Smooth muscle cell (in vitro differentiated cells): Measurements from ENCODE around the gene KRTAP10-10. TPM values are rescaled to one million over a fixed set of nuclear protein-coding genes. Genes with fewer than 3 reads are reported as not detected.

Source experiments
- DNase-seq: peaks from one replicate; lab custom pipeline; 2025; ENCODE audit not compliant: unreplicated experiment; lab: John Stamatoyannopoulos, UW
- H2AFZ ChIP-seq: fragments of 200-600 bp; sonication (generic); 2 replicates; pipeline ENCODE4 v1.6.0; 2016; ENCODE audit warnings: antibody characterized with exemption, low read depth, mild to moderate bottlenecking
- H3F3A ChIP-seq: fragments of 200-600 bp; sonication (generic); 2 replicates; pipeline ENCODE4 v1.6.0; 2017; ENCODE audit warnings: antibody characterized with exemption, low read depth
- H3K27ac ChIP-seq: fragments of 200-600 bp; sonication (generic); 2 replicates; pipeline ENCODE4 v1.5.1; 2016; ENCODE audit warnings: low read depth, mild to moderate bottlenecking
- H3K27me3 ChIP-seq: fragments of 200-600 bp; sonication (generic); 2 replicates; pipeline ENCODE4 v1.6.1; 2016; ENCODE audit warnings: low read depth, mild to moderate bottlenecking
- H3K36me3 ChIP-seq: fragments of 200-600 bp; sonication (generic); 2 replicates; pipeline ENCODE4 v1.5.1; 2016; ENCODE audit warnings: low read depth
- H3K4me1 ChIP-seq: fragments of 200-600 bp; sonication (generic); 2 replicates; pipeline ENCODE4 v1.5.1; 2016; ENCODE audit warnings: low read depth
- H3K4me2 ChIP-seq: fragments of 200-600 bp; sonication (generic); 2 replicates; pipeline ENCODE4 v1.6.0; 2016; ENCODE audit warnings: mild to moderate bottlenecking
- H3K4me3 ChIP-seq: fragments of 200-600 bp; sonication (generic); 2 replicates; pipeline ENCODE4 v1.5.1; 2016; ENCODE audit warnings: mild to moderate bottlenecking
- H3K79me2 ChIP-seq: fragments of 200-600 bp; sonication (generic); 2 replicates; pipeline ENCODE4 v1.6.0; 2016; ENCODE audit warnings: low read depth, mild to moderate bottlenecking
- H3K9ac ChIP-seq: fragments of 200-600 bp; sonication (generic); 2 replicates; pipeline ENCODE4 v1.6.0; 2016; ENCODE audit warnings: low read depth
- H3K9me3 ChIP-seq: fragments of 200-600 bp; sonication (generic); replicated peaks from 2 replicates; pipeline ENCODE4 v1.5.1; 2016; ENCODE audit warnings: low read depth
- H4K20me1 ChIP-seq: fragments of 200-600 bp; sonication (generic); 2 replicates; pipeline ENCODE4 v1.6.0; 2016; ENCODE audit warnings: low read depth
- CTCF ChIP-seq: fragments of 200-600 bp; sonication (generic); IDR thresholded peaks from 2 replicates; pipeline ENCODE4 v1.5.1; 2017; ENCODE audit warnings: borderline replicate concordance, mild to moderate bottlenecking, antibody characterized with exemption; ENCODE audit not compliant: insufficient read depth, poor library complexity, severe bottlenecking
- WGBS: methylation state at CpG from one replicate; pipeline ENCODE4 v1.1.7; 2016; ENCODE audit warnings: low lambda C conversion rate; 5-methylcytosine and 5-hydroxymethylcytosine counted together
- polyA plus RNA-seq: library from polyadenylated mRNA; unstranded; fragments of >200 nt; fragmentation: Nextera tagmentation; extraction: Ambion mirVana; gene quantifications from 2 replicates; pipeline ENCODE4 v1.2.1, GENCODE V29; 2016
- total RNA-seq: library from RNA; depleted of rRNA; stranded (reverse); fragments of >200 nt; gene quantifications from 2 replicates; pipeline ENCODE4 v1.2.3, GENCODE V29; 2014

The KRTAP10-10 gene
- total and polyA plus RNA-seq, 2 experiments from 2014 or later: not detected

GRCh38 chr21:44667612-44668011, 30.5 kb downstream of the KRTAP10-10 start:
- H3K4me2 ChIP-seq: no peak overlapping the region
- no peaks in the 10 kb centered on the region for H3K79me2 ChIP-seq
- H3K27ac ChIP-seq: no peak overlapping the region
- no peak overlapping the region for H3K4me3 ChIP-seq
- no peaks in the 10 kb centered on the region for H3K36me3 ChIP-seq
- no peak overlapping the region for H2AFZ ChIP-seq
- H3K9ac ChIP-seq: no peak overlapping the region
- H3K27me3 ChIP-seq: no peaks in the 10 kb centered on the region
- no peaks in the 10 kb centered on the region for H4K20me1 ChIP-seq
- peaks cover 3% of the 10 kb centered on the region for H3K9me3 ChIP-seq
- no peaks in the 10 kb centered on the region for H3K4me1 ChIP-seq
- 90% methylated on average over 1 of the region's 1 CpG for WGBS
- H3F3A ChIP-seq: no peaks in the 10 kb centered on the region
- DNase-seq: no peak
- no peak for TF ChIP-seq CTCF

- no peak for TF ChIP-seq CTCF
- 90% methylated on average over 3 of the region's 3 CpGs for WGBS
- H3F3A ChIP-seq: no peaks in the 10 kb centered on the region
- H3K79me2 ChIP-seq: no peaks in the 10 kb centered on the region
- no peaks in the 10 kb centered on the region for H4K20me1 ChIP-seq
- H3K9me3 ChIP-seq: no peaks in the 10 kb centered on the region
- DNase-seq: no peak
- no peaks in the 10 kb centered on the region for H3K27me3 ChIP-seq
- no peak overlapping the region for H3K4me2 ChIP-seq
- H3K36me3 ChIP-seq: no peaks in the 10 kb centered on the region
- H3K27ac ChIP-seq: no peak overlapping the region
- H3K9ac ChIP-seq: no peak overlapping the region
- no peak overlapping the region for H2AFZ ChIP-seq
- H3K4me3 ChIP-seq: no peak overlapping the region
- H3K4me1 ChIP-seq: no peaks in the 10 kb centered on the region
Measured at GRCh38 chr21:44670642-44671432, 33.7 kb downstream of the KRTAP10-10 start.

- no peak overlapping the region for H3K27ac ChIP-seq
- no peaks in the 10 kb centered on the region for H3K27me3 ChIP-seq
- no peak overlapping the region for H3K4me3 ChIP-seq
- no peaks in the 10 kb centered on the region for H3K36me3 ChIP-seq
- H3F3A ChIP-seq: no peaks in the 10 kb centered on the region
- WGBS: 88% methylated on average over 1 of the region's 1 CpG
- no peaks in the 10 kb centered on the region for H3K79me2 ChIP-seq
- no peak for TF ChIP-seq CTCF
- no peaks in the 10 kb centered on the region for H3K9me3 ChIP-seq
- H2AFZ ChIP-seq: no peak overlapping the region
- no peak for DNase-seq
- no peaks in the 10 kb centered on the region for H3K4me1 ChIP-seq
- H3K4me2 ChIP-seq: no peak overlapping the region
- no peak overlapping the region for H3K9ac ChIP-seq
- H4K20me1 ChIP-seq: no peaks in the 10 kb centered on the region
Measured at GRCh38 chr21:44671911-44672310, 34.8 kb downstream of the KRTAP10-10 start.

- TF ChIP-seq CTCF: no peak
- H3K79me2 ChIP-seq: no peaks in the 10 kb centered on the region
- no peaks in the 10 kb centered on the region for H3K27me3 ChIP-seq
- no peak overlapping the region for H3K4me2 ChIP-seq
- H3K4me3 ChIP-seq: no peak overlapping the region
- no peak overlapping the region for H3K9ac ChIP-seq
- H3K4me1 ChIP-seq: no peaks in the 10 kb centered on the region
- no peak overlapping the region for H3K27ac ChIP-seq
- H4K20me1 ChIP-seq: no peaks in the 10 kb centered on the region
- no peaks in the 10 kb centered on the region for H3K9me3 ChIP-seq
- no peak overlapping the region for H2AFZ ChIP-seq
- H3K36me3 ChIP-seq: no peaks in the 10 kb centered on the region
- WGBS: 96% methylated on average over 13 of the region's 13 CpGs
- no peaks in the 10 kb centered on the region for H3F3A ChIP-seq
- no peak for DNase-seq
Measured at GRCh38 chr21:44677881-44678280, 40.7 kb downstream of the KRTAP10-10 start.
